Left ventricle myocardium inferior (tissue), 1 donor: ENCODE data around the gene NUP160. TPM values are rescaled to one million over a fixed set of nuclear protein-coding genes. Genes with fewer than 3 reads are reported as not detected.

ENCODE experiments used
- DNase-seq: peaks from one replicate; pipeline ENCODE4 v3.0.0-alpha.2; 2020
- H3K27ac ChIP-seq: fragments of 200-600 bp; replicated peaks from 2 replicates; pipeline ENCODE4 v1.8.0; 2021
- H3K27me3 ChIP-seq: fragments of 200-600 bp; 2 replicates; pipeline ENCODE4 v1.8.0; 2021; ENCODE audit warnings: low read depth
- H3K36me3 ChIP-seq: fragments of 200-600 bp; 2 replicates; pipeline ENCODE4 v1.8.0; 2021
- H3K4me1 ChIP-seq: fragments of 200-600 bp; 2 replicates; pipeline ENCODE4 v1.8.0; 2021
- H3K4me3 ChIP-seq: fragments of 200-600 bp; 2 replicates; pipeline ENCODE4 v1.8.0; 2021; ENCODE audit warnings: mild to moderate bottlenecking, moderate library complexity
- H3K9me3 ChIP-seq: fragments of 200-600 bp; replicated peaks from 2 replicates; pipeline ENCODE4 v1.8.0; 2021
- intact Hi-C: fragments of 100-400 bp; cut with micrococcal nuclease; formaldehyde crosslinking; loops from one replicate; pipeline ENCODE4 v1.11.0; 2022
- total RNA-seq: library from RNA; stranded (reverse); fragmentation: NEBNext Ultra II Directional; extraction: Animal tissue kit (Norgen Biotek cat#: 25700); gene quantifications from one replicate; pipeline ENCODE4 v1.2.1, GENCODE V29; 2021
- TF ChIP-seq, protein P1 (sequence below): fragments of 200-600 bp; IDR thresholded peaks from 2 replicates; pipeline ENCODE4 v1.8.0; 2021; ENCODE audit warnings: antibody characterized with exemption, mild to moderate bottlenecking, borderline replicate concordance
- donor health status: DM: no; HTN: yes; CAD: no; lungs with severe emphysema.

The NUP160 gene
- total RNA-seq, 1 donor from 2014 or later = 12.8 TPM

DNA sequence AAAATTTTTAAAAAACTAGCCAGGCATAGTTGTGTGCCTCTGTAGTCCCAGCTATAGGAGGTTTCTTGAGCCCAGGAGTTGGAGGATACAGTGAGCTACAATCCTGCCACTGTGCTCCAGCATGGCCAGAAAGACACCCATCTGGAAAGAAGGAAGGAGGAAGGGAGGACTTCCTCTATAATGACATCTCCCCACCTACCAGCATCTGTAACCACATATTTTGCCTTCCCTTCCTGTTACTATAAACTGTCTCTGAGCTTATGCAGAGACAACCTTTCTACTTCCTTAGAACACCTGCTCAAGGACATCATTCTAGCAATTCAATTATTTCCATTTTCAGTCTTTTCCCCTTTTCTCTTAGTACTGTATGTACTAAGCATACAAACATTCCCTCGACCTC lies 2.2 kb upstream of the NUP160 start:
- H3K9me3 ChIP-seq = no peaks in the 10 kb centered on the region
- H3K4me1 ChIP-seq = peaks cover 34% of the 10 kb centered on the region
- no peaks in the 10 kb centered on the region for H3K27me3 ChIP-seq
- DNase-seq = no peak
- no peak overlapping the region for H3K4me3 ChIP-seq
- H3K27ac ChIP-seq = no peak overlapping the region
- TF ChIP-seq, protein P1, sequence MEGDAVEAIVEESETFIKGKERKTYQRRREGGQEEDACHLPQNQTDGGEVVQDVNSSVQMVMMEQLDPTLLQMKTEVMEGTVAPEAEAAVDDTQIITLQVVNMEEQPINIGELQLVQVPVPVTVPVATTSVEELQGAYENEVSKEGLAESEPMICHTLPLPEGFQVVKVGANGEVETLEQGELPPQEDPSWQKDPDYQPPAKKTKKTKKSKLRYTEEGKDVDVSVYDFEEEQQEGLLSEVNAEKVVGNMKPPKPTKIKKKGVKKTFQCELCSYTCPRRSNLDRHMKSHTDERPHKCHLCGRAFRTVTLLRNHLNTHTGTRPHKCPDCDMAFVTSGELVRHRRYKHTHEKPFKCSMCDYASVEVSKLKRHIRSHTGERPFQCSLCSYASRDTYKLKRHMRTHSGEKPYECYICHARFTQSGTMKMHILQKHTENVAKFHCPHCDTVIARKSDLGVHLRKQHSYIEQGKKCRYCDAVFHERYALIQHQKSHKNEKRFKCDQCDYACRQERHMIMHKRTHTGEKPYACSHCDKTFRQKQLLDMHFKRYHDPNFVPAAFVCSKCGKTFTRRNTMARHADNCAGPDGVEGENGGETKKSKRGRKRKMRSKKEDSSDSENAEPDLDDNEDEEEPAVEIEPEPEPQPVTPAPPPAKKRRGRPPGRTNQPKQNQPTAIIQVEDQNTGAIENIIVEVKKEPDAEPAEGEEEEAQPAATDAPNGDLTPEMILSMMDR = no peak
- H3K36me3 ChIP-seq = peaks cover 12% of the 10 kb centered on the region
- intact Hi-C loops = no loop called here

DNA sequence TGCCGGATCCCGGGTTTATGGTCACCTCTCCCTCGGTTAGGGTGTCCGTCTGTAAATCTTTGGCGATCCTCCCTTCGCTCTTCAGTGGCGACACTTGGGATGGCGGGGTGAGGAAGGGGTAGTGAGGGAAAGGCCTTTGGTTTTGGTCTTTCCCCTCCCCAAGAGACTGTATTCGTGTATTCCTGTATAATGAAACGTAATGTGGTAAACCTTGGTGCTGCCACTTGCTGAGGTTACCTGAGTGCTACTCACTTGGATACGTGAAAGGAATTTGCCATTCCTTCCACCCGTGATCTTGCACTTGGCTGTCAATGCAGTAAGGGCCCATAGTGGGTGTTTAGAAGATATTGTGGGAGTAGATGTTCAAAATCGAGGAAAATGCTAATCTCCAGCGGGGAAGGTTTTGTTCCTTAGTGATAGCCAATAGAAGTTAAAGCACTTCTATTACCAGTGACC lies 578 bp upstream of the NUP160 start:
- TF ChIP-seq, protein P1 = no peak
- Histone ChIP-seq H3K4me3 (peak overlapping the region; percentile 89), H3K27ac (peak overlapping the region; percentile 90), H3K27me3 (no peaks in the 10 kb centered on the region), H3K36me3 (peaks cover 23% of the 10 kb centered on the region), H3K9me3 (no peaks in the 10 kb centered on the region), H3K4me1 (peaks cover 48% of the 10 kb centered on the region)
- intact Hi-C loops = no loop called here
- no peak for DNase-seq

DNA sequence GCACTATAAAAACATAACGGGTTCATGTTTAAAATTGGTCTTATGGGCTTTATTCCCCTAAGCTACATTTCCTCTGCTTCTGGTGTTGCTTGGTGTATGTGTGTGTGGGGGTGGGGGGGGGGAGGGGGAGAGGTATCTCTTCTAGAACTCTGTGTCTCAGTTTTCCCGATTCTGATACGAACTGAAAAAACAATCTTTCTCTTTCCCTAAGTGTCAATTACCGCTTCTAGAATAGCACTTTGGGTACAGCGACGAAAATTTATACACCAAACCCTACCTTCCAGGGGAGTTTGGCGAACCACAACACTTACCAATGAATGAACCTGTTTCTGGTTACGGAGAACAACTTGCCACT lies 636 bp downstream of the NUP160 start:
- Histone ChIP-seq H3K36me3 (peaks cover 35% of the 10 kb centered on the region), H3K4me1 (peaks cover 52% of the 10 kb centered on the region), H3K27me3 (no peaks in the 10 kb centered on the region), H3K27ac (peak overlapping the region; percentile 90), H3K4me3 (peak overlapping the region; percentile 89), H3K9me3 (no peaks in the 10 kb centered on the region)
- TF ChIP-seq, protein P1 = no peak
- intact Hi-C loops = no loop called here
- DNase-seq = no peak

DNA sequence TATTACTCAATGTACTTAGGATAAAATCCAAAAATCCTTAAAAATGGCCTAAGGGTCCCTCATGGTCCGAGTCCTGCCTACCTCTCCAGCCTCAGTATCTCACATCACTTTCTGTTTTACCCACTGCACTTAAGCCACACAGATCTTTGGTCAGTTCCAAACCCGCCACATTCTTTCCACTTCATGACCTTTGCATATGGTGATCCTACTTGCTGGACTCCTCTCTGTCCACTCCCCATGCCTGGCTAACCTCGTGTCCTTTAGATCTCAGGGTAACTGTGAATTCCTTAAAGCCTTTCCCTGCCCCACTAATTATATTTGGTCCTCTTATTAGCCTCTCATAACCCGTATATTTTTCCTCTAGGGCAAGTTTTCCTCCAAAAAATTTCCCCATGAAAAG lies 1.2 kb downstream of the NUP160 start:
- no peak for DNase-seq
- Histone ChIP-seq H3K36me3 (peaks cover 40% of the 10 kb centered on the region), H3K4me1 (peaks cover 52% of the 10 kb centered on the region), H3K4me3 (peak overlapping the region; percentile 89), H3K27me3 (no peaks in the 10 kb centered on the region), H3K27ac (no peak overlapping the region), H3K9me3 (no peaks in the 10 kb centered on the region)
- intact Hi-C loops = no loop called here
- TF ChIP-seq, protein P1 = no peak

DNA sequence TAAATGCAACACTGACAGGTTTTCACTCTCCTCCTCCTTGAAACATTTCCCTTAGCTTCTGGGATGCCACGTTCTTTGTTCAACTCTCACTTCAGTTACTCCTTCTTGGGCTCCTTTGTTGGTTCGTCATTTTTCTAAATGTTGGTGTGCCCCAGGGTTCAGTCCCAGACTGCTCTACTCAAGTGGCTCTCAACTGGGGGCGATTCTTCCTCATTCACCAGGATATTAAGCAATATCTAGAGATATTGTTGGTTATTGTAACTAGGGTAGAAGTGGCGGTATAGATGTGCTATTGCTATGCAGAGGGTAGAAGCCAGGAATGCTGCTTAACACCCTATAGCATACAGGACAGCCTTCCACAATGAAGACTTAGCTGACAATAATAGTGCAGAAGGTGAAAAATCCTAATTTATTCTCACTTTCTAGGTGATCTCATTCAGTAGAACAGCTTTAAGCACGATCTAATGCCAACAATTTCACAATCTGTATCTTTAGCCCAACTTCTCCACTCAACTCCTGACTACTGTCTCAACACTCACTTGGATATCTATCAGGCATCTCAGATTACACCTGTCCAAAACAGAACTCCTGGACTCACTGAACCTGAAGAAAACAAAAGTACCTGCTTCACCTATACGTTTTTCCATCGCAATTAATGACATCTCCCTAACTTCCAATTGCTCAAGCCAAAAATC lies 4.6 kb downstream of the NUP160 start:
- no peaks in the 10 kb centered on the region for H3K27me3 ChIP-seq
- no peaks in the 10 kb centered on the region for H3K9me3 ChIP-seq
- TF ChIP-seq, protein P1 = no peak
- no peak overlapping the region for H3K4me3 ChIP-seq
- H3K4me1 ChIP-seq = peaks cover 46% of the 10 kb centered on the region
- DNase-seq = no peak
- intact Hi-C loops = no loop called here
- peak overlapping the region; percentile 17 for H3K27ac ChIP-seq
- H3K36me3 ChIP-seq = peaks cover 75% of the 10 kb centered on the region
